CD4-positive, alpha-beta T cell treated with Interleukin-12 subunit alpha and Interleukin-12 subunit beta, for 1 hour (primary cell): ENCODE data around the gene PCGF5.
"Not testable (repeated sequence)": the region's sequence is repeated elsewhere in the genome, so short reads cannot be mapped to it uniquely, and the experiment has no call there.

ENCODE experiments used
- DNase-seq: peaks from one replicate; pipeline ENCODE4 v3.0.0-alpha.2; 2020

Gene PCGF5

GRCh38 chr10:91287912-91288311 lies 67.4 kb downstream of the PCGF5 start:
- DNase-seq: no peak

GRCh38 chr10:91289305-91289704 lies 68.8 kb downstream of the PCGF5 start:
- no peak for DNase-seq

- DNase-seq: no peak
Observed at GRCh38 chr10:91290607-91291006, 70.1 kb downstream of the PCGF5 start.

GRCh38 chr10:91294134-91294906 lies 73.9 kb downstream of the PCGF5 start:
- DNase-seq: no peak

GRCh38 chr10:91295346-91295745 lies 74.9 kb downstream of the PCGF5 start:
- no peak for DNase-seq

- no peak for DNase-seq
Observed at GRCh38 chr10:91296471-91296870, 76.0 kb downstream of the PCGF5 start.

GRCh38 chr10:91298224-91298871 lies 77.9 kb downstream of the PCGF5 start:
- peak; percentile 76 for DNase-seq

- DNase-seq: no peak
Observed at GRCh38 chr10:91299999-91300575, 79.6 kb downstream of the PCGF5 start.

GRCh38 chr10:91302946-91303345 lies 82.5 kb downstream of the PCGF5 start:
- DNase-seq: not testable (repeated sequence)

GRCh38 chr10:91305979-91306378 lies 85.5 kb downstream of the PCGF5 start:
- not testable (repeated sequence) for DNase-seq

GRCh38 chr10:91307489-91307888 lies 87.0 kb downstream of the PCGF5 start:
- no peak for DNase-seq

- DNase-seq: no peak
Observed at GRCh38 chr10:91309711-91310110, 89.2 kb downstream of the PCGF5 start.

GRCh38 chr10:91311601-91312381 lies 91.3 kb downstream of the PCGF5 start:
- DNase-seq: no peak

GRCh38 chr10:91312382-91312733 lies 91.9 kb downstream of the PCGF5 start:
- DNase-seq: no peak

GRCh38 chr10:91313796-91314485 lies 93.5 kb downstream of the PCGF5 start:
- no peak for DNase-seq

- no peak for DNase-seq
Observed at GRCh38 chr10:91316486-91316885, 96.0 kb downstream of the PCGF5 start.

- DNase-seq: no peak
Observed at GRCh38 chr10:91317541-91317940, 97.1 kb downstream of the PCGF5 start.

- DNase-seq: no peak
Observed at GRCh38 chr10:91319336-91319735, 98.9 kb downstream of the PCGF5 start.

- not testable (repeated sequence) for DNase-seq
Observed at GRCh38 chr10:91323293-91323905, 102.9 kb downstream of the PCGF5 start.

GRCh38 chr10:91328320-91328984 lies 108.0 kb downstream of the PCGF5 start:
- no peak for DNase-seq
